ENCODE measurements around the gene PRSS27. TPM values are rescaled to one million over a fixed set of nuclear protein-coding genes. Genes with fewer than 3 reads are reported as not detected.
"Not testable (repeated sequence)": the region's sequence is repeated elsewhere in the genome, so short reads cannot be mapped to it uniquely, and the experiment has no call there.

PRSS27 gene
- total RNA-seq, 1 donor from 2014 or later, result 1.8 TPM

DNA sequence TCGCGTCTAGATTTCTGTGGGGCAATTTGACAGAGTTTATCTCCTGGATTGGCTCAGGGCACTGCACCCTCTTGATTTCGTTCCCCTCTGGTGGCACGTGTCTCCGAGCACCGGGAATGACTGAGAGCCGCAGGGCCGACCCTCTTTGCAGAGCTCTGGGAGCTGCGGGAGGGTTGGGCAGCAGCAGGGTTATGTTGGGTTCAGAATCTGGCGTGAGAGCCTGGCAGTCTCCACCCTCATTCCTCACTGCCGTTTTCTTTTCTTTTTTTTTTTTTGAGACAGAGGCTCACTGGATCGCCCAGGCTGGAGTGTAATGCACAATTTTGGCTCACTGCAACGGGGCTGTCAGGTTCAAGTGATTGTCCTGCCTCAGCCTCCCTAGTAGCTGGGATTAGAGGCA, 30.6 kb downstream of the PRSS27 start:
- H3K27ac Mint-ChIP-seq; intact Hi-C loops (cut with micrococcal nuclease); H3K27me3 Mint-ChIP-seq (ENCODE audit: low read depth); H3K9me3 Mint-ChIP-seq; H3K4me3 Mint-ChIP-seq (ENCODE audit: low read depth); DNase-seq (ENCODE audit: low spot score): not testable (repeated sequence)
- peaks cover 17% of the 10 kb centered on the region for H3K4me1 Mint-ChIP-seq (ENCODE audit: low read depth)
- H3K36me3 Mint-ChIP-seq (ENCODE audit: low read depth), result peaks cover 18% of the 10 kb centered on the region

DNA sequence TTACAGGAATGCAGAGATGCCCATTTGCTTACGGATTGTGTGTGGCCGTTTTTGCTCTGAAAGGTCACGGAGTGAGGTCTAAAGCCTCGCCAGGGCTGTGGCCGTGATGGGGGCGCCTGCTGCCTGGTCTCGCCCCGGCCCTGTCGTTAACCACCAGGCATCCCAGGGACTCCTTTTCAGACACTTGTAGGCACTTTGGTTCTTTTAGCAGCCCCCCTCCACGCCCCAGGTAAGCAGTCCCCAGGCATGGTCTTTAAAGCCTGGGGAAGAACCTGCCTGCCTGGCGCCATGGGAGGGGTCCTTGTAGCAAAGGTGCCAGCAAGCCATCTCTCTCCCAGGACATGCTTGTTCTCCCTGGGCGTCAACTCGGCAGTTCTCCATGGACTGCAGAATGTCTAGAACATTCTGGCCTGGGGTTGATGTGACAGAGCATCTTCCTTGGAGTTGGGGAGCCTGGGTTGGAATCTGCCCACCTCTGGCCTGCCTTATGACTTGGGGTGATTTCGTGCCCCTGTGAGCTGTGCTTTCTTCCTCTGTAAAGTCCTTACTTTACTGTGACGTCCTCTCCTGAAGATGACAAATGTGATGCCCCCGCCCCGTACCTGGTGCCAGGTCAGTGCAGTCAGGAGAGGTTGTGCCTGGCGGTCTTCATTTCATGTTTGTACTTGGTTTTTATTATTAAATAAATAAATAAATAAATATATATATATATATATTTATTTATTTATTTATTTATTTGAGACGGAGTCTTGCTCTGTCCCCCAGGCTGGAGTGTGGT, 32.3 kb downstream of the PRSS27 start:
- intact Hi-C loops (cut with micrococcal nuclease), result no loop called here
- H3K4me3 Mint-ChIP-seq (ENCODE audit: low read depth), result peak overlapping the region; percentile 73
- no peak for DNase-seq (ENCODE audit: low spot score)
- no peaks in the 10 kb centered on the region for H3K9me3 Mint-ChIP-seq
- H3K36me3 Mint-ChIP-seq (ENCODE audit: low read depth), result peaks cover 24% of the 10 kb centered on the region
- peaks cover 17% of the 10 kb centered on the region for H3K4me1 Mint-ChIP-seq (ENCODE audit: low read depth)
- H3K27me3 Mint-ChIP-seq (ENCODE audit: low read depth), result no peaks in the 10 kb centered on the region
- peak overlapping the region; percentile 91 for H3K27ac Mint-ChIP-seq

DNA sequence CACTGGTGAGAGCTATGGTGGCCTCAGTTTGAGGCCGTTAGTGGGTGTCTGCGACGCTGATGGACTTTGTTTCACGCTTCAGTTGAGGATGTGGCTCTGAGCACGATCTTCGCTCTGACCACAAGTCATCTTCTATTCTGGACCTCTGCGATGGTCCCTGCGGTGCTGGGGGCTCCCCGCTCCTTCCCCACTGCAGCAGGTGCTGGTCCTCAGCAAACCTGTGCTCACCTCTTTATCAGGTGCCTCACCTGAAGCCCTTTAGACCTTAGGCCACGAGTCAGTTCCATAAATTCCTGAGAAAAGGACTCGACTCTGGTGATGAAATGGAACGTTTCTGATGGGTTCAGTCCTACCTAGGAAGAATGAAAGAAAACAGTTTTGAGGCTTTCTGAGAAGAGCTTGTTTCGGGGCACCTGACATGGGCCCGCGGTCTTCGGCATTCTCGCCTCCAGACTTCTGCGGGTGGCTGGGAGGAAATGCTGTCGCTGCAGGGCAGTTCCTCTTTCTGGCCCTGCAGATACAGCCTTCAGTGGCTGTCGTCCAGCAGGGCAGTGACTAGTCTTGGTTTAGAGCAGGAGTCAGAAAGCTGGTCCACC, 33.0 kb downstream of the PRSS27 start:
- intact Hi-C loops (cut with micrococcal nuclease), result no loop called here
- Mint-ChIP-seq H3K27ac (peak overlapping the region; percentile 91), H3K4me1 (ENCODE audit: low read depth) (peaks cover 20% of the 10 kb centered on the region), H3K4me3 (ENCODE audit: low read depth) (peak overlapping the region; percentile 73), H3K9me3 (no peaks in the 10 kb centered on the region), H3K27me3 (ENCODE audit: low read depth) (no peaks in the 10 kb centered on the region), H3K36me3 (ENCODE audit: low read depth) (peaks cover 27% of the 10 kb centered on the region)
- DNase-seq (ENCODE audit: low spot score), result no peak

DNA sequence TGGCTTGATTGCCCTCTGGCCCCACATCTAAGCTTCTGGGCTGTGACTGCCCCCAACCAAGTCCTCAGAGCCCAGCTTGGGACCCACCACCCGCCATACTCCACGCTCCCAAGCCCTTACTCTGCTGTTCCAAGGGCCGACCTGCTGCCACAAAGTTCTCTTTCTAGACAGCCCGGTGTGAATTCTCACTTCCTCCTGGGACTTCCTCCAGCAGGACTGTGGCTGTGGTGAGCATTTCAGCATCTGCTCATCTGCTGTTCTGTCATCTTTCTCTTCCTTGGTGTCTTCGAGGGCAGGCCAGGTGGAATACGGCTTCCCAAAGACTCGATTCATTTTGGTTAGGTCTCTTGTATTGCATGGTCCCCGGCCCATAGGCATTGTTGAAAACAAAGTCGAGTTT, 33.9 kb downstream of the PRSS27 start:
- H3K9me3 Mint-ChIP-seq; H3K27me3 Mint-ChIP-seq (ENCODE audit: low read depth); H3K27ac Mint-ChIP-seq; intact Hi-C loops (cut with micrococcal nuclease); H3K4me3 Mint-ChIP-seq (ENCODE audit: low read depth); DNase-seq (ENCODE audit: low spot score): not testable (repeated sequence)
- Mint-ChIP-seq H3K36me3 (ENCODE audit: low read depth) (peaks cover 29% of the 10 kb centered on the region), H3K4me1 (ENCODE audit: low read depth) (peaks cover 21% of the 10 kb centered on the region)

DNA sequence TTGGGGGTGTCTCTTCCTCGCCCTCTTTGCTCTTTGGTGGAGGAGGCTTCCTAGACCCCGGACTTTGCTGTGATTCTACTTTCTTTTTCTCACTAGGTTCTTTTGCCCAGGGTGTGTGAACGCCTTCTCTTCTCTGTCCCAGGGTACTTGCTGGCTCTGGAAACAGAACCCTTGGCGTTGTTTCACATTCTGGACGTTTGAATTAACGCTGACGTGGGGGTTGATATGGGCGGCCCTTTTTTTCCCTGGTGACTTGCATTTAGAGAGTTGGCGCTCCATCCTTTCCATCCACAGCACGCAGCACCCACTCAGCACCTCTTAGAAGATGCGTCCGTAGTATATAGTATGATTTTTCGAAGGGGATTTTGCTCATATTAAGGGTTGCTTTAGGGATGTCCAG, 37.0 kb downstream of the PRSS27 start:
- Mint-ChIP-seq H3K4me1 (ENCODE audit: low read depth) (peaks cover 22% of the 10 kb centered on the region), H3K4me3 (ENCODE audit: low read depth) (peak overlapping the region; percentile 98), H3K36me3 (ENCODE audit: low read depth) (peaks cover 30% of the 10 kb centered on the region), H3K27ac (peak overlapping the region; percentile 81)
- intact Hi-C loops (cut with micrococcal nuclease), result loop anchor here (5.0 kb wide), 1 partner anchor 199 kb away; the partner anchor contains the start of gene FLYWCH2
- not testable (repeated sequence) for DNase-seq (ENCODE audit: low spot score); H3K9me3 Mint-ChIP-seq; H3K27me3 Mint-ChIP-seq (ENCODE audit: low read depth)

DNA sequence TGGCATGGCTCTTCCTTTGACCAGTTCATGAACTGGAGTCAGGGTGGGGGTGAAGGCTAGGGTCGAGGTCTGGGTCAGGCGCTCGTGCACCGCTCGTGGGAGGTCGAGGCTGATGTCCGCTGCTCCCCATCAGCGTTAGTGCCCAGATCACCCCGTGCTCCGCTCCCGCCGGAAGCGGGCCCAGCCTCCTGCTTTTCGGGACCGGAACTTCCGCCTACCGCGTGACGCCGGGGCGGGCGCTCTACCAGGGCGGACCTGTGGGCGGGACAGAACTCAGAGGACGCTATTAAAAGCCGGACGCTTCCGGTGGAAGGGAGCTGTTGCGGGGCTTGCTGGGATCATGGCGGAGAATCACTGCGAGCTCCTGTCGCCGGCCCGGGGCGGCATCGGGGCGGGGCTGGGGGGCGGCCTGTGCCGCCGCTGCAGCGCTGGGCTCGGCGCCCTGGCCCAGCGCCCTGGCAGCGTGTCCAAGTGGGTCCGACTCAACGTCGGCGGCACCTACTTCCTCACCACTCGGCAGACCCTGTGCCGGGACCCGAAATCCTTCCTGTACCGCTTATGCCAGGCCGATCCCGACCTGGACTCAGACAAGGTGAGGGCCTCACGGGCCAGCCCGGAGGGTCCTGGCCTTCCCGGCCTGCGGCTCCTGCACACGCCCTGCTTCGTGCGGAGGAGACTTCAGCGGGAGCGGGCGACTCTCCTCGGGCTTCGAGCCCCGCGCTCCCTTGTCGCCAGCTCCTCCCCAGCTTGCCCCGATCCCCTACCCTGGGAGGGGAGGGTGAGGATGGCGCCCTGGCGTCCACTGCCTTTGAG, 37.6 kb downstream of the PRSS27 start, which contains the start of gene KCTD5:
Gene KCTD5 (plus strand): TSS at position 315 of the 813 bp plus-strand sequence. CDS start 26 bp downstream, at position 341.
- peak within 1 kb of the TSS; percentile 91 for H3K27ac Mint-ChIP-seq

DNA sequence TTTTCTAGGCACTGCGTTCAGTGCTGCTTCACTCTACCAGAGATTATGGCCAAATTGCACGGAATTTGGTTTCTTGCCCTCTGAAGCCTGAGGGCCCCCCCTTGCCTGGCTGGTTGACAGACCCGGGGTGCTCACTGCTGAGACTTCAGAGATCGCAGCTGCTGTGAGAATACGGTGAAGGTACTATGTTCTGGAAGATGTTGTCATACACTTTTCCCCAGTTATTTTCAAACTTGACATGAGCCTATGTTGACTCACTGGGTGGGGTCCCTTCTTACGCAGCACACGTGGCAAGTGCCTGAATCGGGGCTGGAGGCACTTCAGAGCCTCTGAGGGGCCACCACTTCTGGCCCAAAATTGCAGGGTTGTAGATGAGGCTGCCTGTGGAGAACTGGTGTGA, 39.7 kb downstream of the PRSS27 start:
- not testable (repeated sequence) for H3K4me1 Mint-ChIP-seq (ENCODE audit: low read depth)
- intact Hi-C loops (cut with micrococcal nuclease), result loop anchor here (5.0 kb wide), 1 partner anchor 202 kb away; the partner anchor contains the start of gene FLYWCH2
- H3K36me3 Mint-ChIP-seq (ENCODE audit: low read depth), result peaks cover 23% of the 10 kb centered on the region

More for the DNA sequence above, 37.6 kb downstream of the PRSS27 start, which contains the start of gene KCTD5:
- H3K9me3 Mint-ChIP-seq, result no peaks in the 10 kb centered on the region
- peak; percentile 96 for DNase-seq (ENCODE audit: low spot score)
- peak within 1 kb of the TSS; percentile 98 for H3K4me3 Mint-ChIP-seq (ENCODE audit: low read depth)
- no peaks in the 10 kb centered on the region for H3K27me3 Mint-ChIP-seq (ENCODE audit: low read depth)
- H3K4me1 Mint-ChIP-seq (ENCODE audit: low read depth), result peaks cover 18% of the 10 kb centered on the region
- intact Hi-C loops (cut with micrococcal nuclease), result loop anchor here (1.0 to 5.0 kb wide), 2 partner anchors 18 to 200 kb away; partner anchors contain the start of gene FLYWCH2
- peaks cover 30% of the 10 kb centered on the region for H3K36me3 Mint-ChIP-seq (ENCODE audit: low read depth)

DNA sequence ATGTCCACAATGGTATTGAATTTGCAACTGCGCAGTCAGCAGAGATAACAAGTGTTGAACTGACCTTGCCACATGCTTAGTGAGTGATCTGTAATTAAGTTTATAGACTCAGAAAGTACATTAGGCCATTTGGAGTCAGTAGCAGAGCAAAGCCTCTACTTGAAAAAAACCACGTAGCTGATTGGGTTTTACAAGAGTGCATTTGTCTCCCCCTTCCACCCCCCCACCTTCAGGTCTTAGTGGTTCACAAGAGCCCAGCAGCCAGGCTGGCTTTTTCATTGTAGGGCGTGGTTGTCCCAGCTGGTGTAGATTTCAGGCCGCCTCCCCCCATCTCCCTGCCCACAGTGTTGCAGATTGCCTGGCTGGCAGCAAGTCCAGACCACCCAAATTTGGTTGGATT, 40.1 kb downstream of the PRSS27 start:
- not testable (repeated sequence) for H3K9me3 Mint-ChIP-seq; H3K27ac Mint-ChIP-seq; H3K4me1 Mint-ChIP-seq (ENCODE audit: low read depth); H3K27me3 Mint-ChIP-seq (ENCODE audit: low read depth); DNase-seq (ENCODE audit: low spot score)
- peak overlapping the region; percentile 72 for H3K4me3 Mint-ChIP-seq (ENCODE audit: low read depth)
- peaks cover 21% of the 10 kb centered on the region for H3K36me3 Mint-ChIP-seq (ENCODE audit: low read depth)
- intact Hi-C loops (cut with micrococcal nuclease), result loop anchor here (5.0 kb wide), 1 partner anchor 202 kb away; the partner anchor contains the start of gene FLYWCH2

More for the DNA sequence above, 39.7 kb downstream of the PRSS27 start:
- not testable (repeated sequence) for H3K27me3 Mint-ChIP-seq (ENCODE audit: low read depth); DNase-seq (ENCODE audit: low spot score); H3K27ac Mint-ChIP-seq; H3K9me3 Mint-ChIP-seq
- peak overlapping the region; percentile 72 for H3K4me3 Mint-ChIP-seq (ENCODE audit: low read depth)

DNA sequence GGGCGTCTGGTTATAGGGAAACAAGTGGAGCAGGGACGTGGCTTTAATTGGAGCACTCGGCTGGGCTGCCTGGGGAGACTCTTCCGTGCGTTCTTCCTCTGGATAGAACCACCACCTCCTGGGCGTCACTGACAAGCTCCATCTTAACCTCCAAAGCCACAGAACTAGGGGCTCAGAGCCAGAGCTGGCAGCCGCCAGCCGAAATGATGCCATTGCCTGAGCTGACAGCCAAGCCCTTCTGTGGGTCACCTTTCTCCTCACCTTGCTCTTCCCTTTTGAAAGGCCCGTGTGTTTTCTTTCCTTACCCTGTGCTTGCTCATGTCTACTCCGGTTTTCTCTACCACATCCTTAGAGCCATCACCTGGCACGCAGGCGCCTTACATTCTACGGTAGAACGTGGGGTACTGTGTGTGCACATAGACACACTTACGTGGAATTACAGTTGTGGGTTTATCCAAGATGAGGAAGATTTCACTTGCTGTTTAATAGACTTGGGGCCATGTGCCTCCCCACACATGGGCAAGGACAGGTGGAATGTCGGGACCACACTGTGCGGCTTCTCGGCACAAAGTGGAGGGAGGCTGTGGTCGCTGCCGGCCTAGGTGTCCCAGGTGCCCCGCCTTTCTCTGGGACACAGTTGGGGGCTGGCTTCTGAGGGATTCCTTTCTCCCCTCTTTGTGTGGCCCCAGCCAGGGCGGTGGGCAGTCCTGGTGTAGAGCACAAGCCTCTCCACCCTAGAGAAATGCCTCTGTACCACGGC, 41.6 kb downstream of the PRSS27 start:
- H3K4me1 Mint-ChIP-seq (ENCODE audit: low read depth); H3K9me3 Mint-ChIP-seq; H3K27me3 Mint-ChIP-seq (ENCODE audit: low read depth); intact Hi-C loops (cut with micrococcal nuclease); DNase-seq (ENCODE audit: low spot score); H3K27ac Mint-ChIP-seq; H3K4me3 Mint-ChIP-seq (ENCODE audit: low read depth): not testable (repeated sequence)
- peaks cover 16% of the 10 kb centered on the region for H3K36me3 Mint-ChIP-seq (ENCODE audit: low read depth)

DNA sequence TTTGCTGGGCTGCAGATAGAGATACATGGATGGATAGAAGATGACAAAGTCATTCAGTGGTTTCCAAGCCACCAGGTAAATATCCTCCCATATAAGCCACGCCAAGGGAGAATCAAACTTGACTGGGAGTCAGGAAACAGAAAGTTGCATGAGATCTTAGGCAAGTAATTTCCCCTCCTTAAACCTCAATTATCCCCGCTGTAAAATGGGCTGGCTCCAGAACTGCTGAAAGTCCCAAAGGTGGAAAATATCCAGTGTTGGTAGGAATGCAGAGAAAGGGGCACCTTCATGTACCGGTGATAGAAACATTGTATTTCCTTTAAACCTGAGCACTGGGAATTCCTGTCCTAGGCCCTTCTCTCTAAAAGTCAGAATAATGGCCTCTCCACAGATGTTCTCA, 43.1 kb downstream of the PRSS27 start:
- peaks cover 16% of the 10 kb centered on the region for H3K36me3 Mint-ChIP-seq (ENCODE audit: low read depth)
- intact Hi-C loops (cut with micrococcal nuclease); H3K9me3 Mint-ChIP-seq; H3K27ac Mint-ChIP-seq; H3K4me1 Mint-ChIP-seq (ENCODE audit: low read depth); H3K27me3 Mint-ChIP-seq (ENCODE audit: low read depth); DNase-seq (ENCODE audit: low spot score); H3K4me3 Mint-ChIP-seq (ENCODE audit: low read depth): not testable (repeated sequence)

DNA sequence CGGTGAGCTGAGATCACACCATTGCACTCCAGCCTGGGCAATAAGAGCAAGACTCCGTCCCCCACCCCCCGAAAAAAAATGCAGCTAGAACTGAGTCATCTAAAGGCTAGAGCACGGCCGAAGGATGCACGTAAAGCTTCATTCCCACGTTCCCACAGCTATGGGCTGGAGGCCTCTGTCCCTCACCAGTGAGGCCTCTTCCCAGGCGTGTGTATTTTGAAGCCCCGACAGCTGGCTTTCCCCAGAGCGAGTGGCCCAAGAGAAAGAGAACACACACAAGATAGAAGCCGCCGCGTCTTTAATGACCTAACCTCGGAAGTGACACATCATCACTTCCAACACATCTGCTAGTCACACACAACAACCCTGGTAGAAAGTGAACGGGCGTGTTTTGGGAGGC, 44.3 kb downstream of the PRSS27 start:
- Mint-ChIP-seq H3K4me3 (ENCODE audit: low read depth) (no peak overlapping the region), H3K9me3 (no peaks in the 10 kb centered on the region), H3K27me3 (ENCODE audit: low read depth) (no peaks in the 10 kb centered on the region), H3K36me3 (ENCODE audit: low read depth) (peaks cover 21% of the 10 kb centered on the region), H3K27ac (no peak overlapping the region), H3K4me1 (ENCODE audit: low read depth) (peaks cover 14% of the 10 kb centered on the region)
- DNase-seq (ENCODE audit: low spot score), result no peak
- intact Hi-C loops (cut with micrococcal nuclease), result no loop called here

DNA sequence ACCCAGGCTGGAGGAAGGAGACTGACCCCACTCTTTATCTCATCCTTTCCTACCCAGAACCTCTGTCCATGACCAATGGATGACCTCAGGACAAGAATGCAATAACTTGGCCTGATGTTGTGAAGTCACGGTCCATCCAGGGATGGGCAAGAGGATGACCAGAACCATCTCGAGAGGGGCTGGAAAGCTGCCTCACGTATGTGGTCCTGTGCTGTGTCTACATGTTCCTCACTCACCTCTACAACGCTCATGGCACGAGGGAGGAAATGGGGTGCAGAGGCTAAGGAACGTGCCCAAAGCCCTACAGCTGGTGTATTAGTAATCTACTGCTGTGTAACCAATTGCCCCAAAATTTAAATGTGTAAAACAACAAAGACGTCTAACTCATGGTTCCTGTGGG, 45.0 kb downstream of the PRSS27 start:
- DNase-seq (ENCODE audit: low spot score), result no peak
- Mint-ChIP-seq H3K27ac (no peak overlapping the region), H3K9me3 (no peaks in the 10 kb centered on the region), H3K27me3 (ENCODE audit: low read depth) (no peaks in the 10 kb centered on the region), H3K36me3 (ENCODE audit: low read depth) (peaks cover 27% of the 10 kb centered on the region), H3K4me1 (ENCODE audit: low read depth) (peaks cover 19% of the 10 kb centered on the region), H3K4me3 (ENCODE audit: low read depth) (peak overlapping the region; percentile 26)
- intact Hi-C loops (cut with micrococcal nuclease), result no loop called here

All from activated T-helper 2 cell treated with anti-CD3 and anti-CD28 coated beads, Interferon-gamma antibody, Interleukin-2, Interleukin-4, amounts not matched to agents 10 μg/mL and 5 μg/mL and 100 μg/mL, durations not matched to agents 14 hours and 24 hours and 36 hours (primary cell).